Astrocyte of the cerebellum (primary cell): ENCODE data around the gene ARPP21.

ENCODE experiments used
- DNase-seq: peaks from one replicate; pipeline ENCODE4 v3.0.0-alpha.2; 2011; ENCODE audit warnings: low read depth
- H3K4me3 ChIP-seq: 2 replicates; pipeline ENCODE4 v1.5.1; 2011; ENCODE audit warnings: mild to moderate bottlenecking, low read depth, low read length, moderate library complexity
- CTCF ChIP-seq: IDR thresholded peaks from 2 replicates; pipeline ENCODE4 v1.5.1; 2012; ENCODE audit warnings: low read length, low read depth, moderate library complexity, mild to moderate bottlenecking; ENCODE audit errors: missing control alignments
- in situ Hi-C: cut with HindIII; loops from 2 replicates; pipeline ENCODE4 v1.10.0; 2017; ENCODE audit warnings: low sequenced_read_pairs

The ARPP21 gene

GRCh38 chr3:35679409-35680080 lies 40.2 kb downstream of the ARPP21 start:
- DNase-seq = no peak
- TF ChIP-seq CTCF = no peak
- in situ Hi-C loops = no loop called here
- H3K4me3 ChIP-seq = no peak overlapping the region

DNA sequence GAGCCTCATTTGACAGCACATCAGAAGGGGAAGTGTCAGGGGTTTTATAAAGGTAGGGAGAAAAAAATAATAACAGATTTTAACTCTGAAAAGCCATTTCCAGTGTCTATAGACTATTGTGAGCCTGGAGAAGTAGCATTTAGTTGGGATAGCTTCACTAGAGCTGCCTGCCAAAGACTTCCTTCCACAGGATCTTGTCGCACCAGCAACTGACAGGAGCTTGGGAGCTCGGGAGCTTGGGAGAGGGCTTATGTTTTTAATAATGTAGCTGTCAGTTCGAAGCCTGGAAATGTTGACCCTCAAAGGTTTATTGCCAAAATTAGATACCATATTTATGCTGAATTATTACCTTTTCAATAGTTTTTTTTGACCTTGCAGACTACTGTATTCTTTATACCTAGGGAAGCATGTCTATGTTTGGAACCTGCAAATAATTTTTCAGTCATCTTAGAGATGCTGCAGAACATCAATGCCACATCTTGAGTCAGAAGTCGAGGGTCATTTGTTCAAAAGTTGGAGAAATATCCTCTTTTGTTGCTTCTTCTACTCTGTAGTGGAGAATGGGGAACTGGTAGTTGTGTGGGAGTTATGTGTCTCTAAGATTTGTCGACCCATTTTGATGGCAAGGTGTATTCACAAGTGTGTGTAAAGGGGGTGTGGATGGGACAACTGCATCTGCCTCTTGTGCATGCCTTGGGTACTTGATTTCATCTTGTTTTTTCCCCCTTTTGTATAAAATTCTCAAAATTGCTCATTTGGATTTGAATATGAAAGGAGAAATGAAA lies 41.7 kb downstream of the ARPP21 start:
- in situ Hi-C loops = no loop called here
- DNase-seq = no peak
- no peak overlapping the region for H3K4me3 ChIP-seq
- TF ChIP-seq CTCF = no peak

DNA sequence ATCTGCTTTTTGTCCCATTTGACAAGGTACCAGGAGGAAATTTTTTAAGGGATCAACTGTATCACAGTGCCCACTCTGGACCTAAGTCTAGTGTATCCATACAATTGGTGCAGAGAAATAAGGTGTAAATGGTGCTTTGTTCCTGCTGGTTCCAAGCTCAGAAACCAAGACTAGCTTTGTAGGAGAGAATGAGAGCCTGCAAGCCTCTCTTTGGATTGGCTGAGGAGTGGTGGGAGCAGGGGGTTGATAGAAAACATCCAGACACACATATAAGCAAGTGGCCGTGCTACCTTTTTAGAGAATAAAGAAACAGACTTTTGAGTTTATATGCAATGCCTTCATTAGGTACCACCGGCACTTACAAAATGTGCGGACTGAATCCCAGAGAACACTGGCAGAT lies 45.8 kb downstream of the ARPP21 start:
- DNase-seq = no peak
- H3K4me3 ChIP-seq = no peak overlapping the region
- in situ Hi-C loops = no loop called here
- TF ChIP-seq CTCF = no peak

GRCh38 chr3:35688826-35689225 lies 49.5 kb downstream of the ARPP21 start:
- DNase-seq = no peak
- in situ Hi-C loops = no loop called here
- no peak overlapping the region for H3K4me3 ChIP-seq
- TF ChIP-seq CTCF = no peak

- H3K4me3 ChIP-seq = no peak overlapping the region
- TF ChIP-seq CTCF = no peak
- in situ Hi-C loops = no loop called here
- no peak for DNase-seq
These were observed 50.9 kb downstream of the ARPP21 start for GRCh38 chr3:35690271-35690670.

GRCh38 chr3:35705904-35706303 lies 66.6 kb downstream of the ARPP21 start:
- no peak for DNase-seq
- in situ Hi-C loops = no loop called here
- no peak overlapping the region for H3K4me3 ChIP-seq
- no peak for TF ChIP-seq CTCF
